Lung (tissue), 12 donors: ENCODE data around the gene MTERF1. TPM values are rescaled to one million over a fixed set of nuclear protein-coding genes. Genes with fewer than 3 reads are reported as not detected.

Source experiments
- ATAC-seq: fragments of 200-7000 bp; cut with Tn5 transposase; one replicate; pipeline ENCODE4 v1.9.1; 2020; ENCODE audit warnings: moderate number of reproducible peaks; ENCODE audit not compliant: insufficient read depth, low FRiP score
- DNase-seq, 3 donors: peaks; one replicate each; pipeline ENCODE4 v3.0.0-alpha.2; 2013 to 2017
- H3K27ac ChIP-seq, 2 donors: one replicate each; pipeline ENCODE4 v1.5.1; 2013; ENCODE audit warnings: mild to moderate bottlenecking in 2 of 2, moderate library complexity in 2 of 2, control low read depth in 1 of 2, inconsistent platforms in 1 of 2, low read depth in 1 of 2, low read length in 1 of 2
- H3K27me3 ChIP-seq, 3 donors: one replicate each; pipeline ENCODE4 v1.5.1; 2013; ENCODE audit warnings: low read length in 2 of 3; ENCODE audit not compliant: control insufficient read depth in 3 of 3, insufficient read depth in 3 of 3
- H3K36me3 ChIP-seq, 4 donors: one replicate each; pipeline ENCODE4 v1.5.1; 2013; ENCODE audit warnings: low read length in 4 of 4, mild to moderate bottlenecking in 1 of 4, moderate library complexity in 1 of 4; ENCODE audit not compliant: control insufficient read depth in 4 of 4, insufficient read depth in 4 of 4
- H3K4me1 ChIP-seq, 5 donors: one replicate each; pipeline ENCODE4 v1.5.1; 2013; ENCODE audit warnings: low read length in 5 of 5, mild to moderate bottlenecking in 2 of 5, moderate library complexity in 1 of 5; ENCODE audit not compliant: control insufficient read depth in 5 of 5, insufficient read depth in 5 of 5
- H3K4me3 ChIP-seq: one replicate; pipeline ENCODE4 v1.5.1; 2013; ENCODE audit warnings: mild to moderate bottlenecking, control low read depth, moderate library complexity
- H3K9ac ChIP-seq, 2 donors: one replicate each; pipeline ENCODE4 v1.5.1; 2013; ENCODE audit warnings: low read length in 2 of 2, control low read depth in 1 of 2; ENCODE audit not compliant: insufficient read depth in 1 of 2
- H3K9me3 ChIP-seq, 4 donors: one replicate each; pipeline ENCODE4 v1.5.1; 2013; ENCODE audit warnings: low read length in 3 of 4, mild to moderate bottlenecking in 1 of 4, moderate library complexity in 1 of 4; ENCODE audit not compliant: control insufficient read depth in 4 of 4, insufficient read depth in 3 of 4
- CTCF ChIP-seq: IDR thresholded peaks from 2 replicates; pipeline ENCODE4 v1.5.1; 2012; ENCODE audit warnings: mild to moderate bottlenecking; ENCODE audit errors: control extremely low read depth, extremely low read depth
- WGBS, 2 donors: extraction: QIAGEN DNeasy Blood & Tissue Kit; methylation state at CpG; one replicate each; pipeline ENCODE4 v1.1.7; 2013; 5-methylcytosine and 5-hydroxymethylcytosine counted together
- polyA plus RNA-seq, 2 donors: library from polyadenylated mRNA; stranded (reverse); fragments of 200-250 nt; gene quantifications; one replicate each; pipeline ENCODE4 v1.2.1, GENCODE V29; 2013
- total RNA-seq, 2 donors: library from RNA; depleted of rRNA in 1 of 2; stranded (reverse); fragments of >200 nt in 1 of 2; gene quantifications; one replicate each; pipeline ENCODE4 v1.2.1, GENCODE V29; 2014 to 2021
- donor health status: control.
- donor health status: control.
- donor health status: Bipolar disorder and iron deficiency.
- donor health status: healthy.
- donor health status: DM: yes; HTN: yes; CAD: no.

MTERF1 gene
- total and polyA plus RNA-seq, 4 donors = 5.5 to 19.3 (median 9.4) TPM

- H3K4me1 ChIP-seq = peaks cover 0 to 3% (median 0%) of the 10 kb centered on the region in 5 donors
- WGBS, 2 donors = 74 to 79% methylated on average over 4 of the region's 4 CpGs
- H3K9ac ChIP-seq = no peak overlapping the region
- DNase-seq = peak in 1 of 3 donors; percentile 10
- no peak for ATAC-seq
- H3K36me3 ChIP-seq = peaks cover 0 to 2% (median 0%) of the 10 kb centered on the region in 4 donors
- H3K4me3 ChIP-seq = no peak overlapping the region
- H3K9me3 ChIP-seq = peaks cover 0 to 5% (median 0%) of the 10 kb centered on the region in 4 donors
- H3K27ac ChIP-seq = no peak overlapping the region
- no peak for TF ChIP-seq CTCF
- no peaks in the 10 kb centered on the region for H3K27me3 ChIP-seq
Measured at GRCh38 chr7:91837397-91838070, 43.0 kb downstream of the MTERF1 start.

- no peak overlapping the region for H3K27ac ChIP-seq
- DNase-seq (peak in 1 of 3 donors; percentile 15), ATAC-seq (no peak)
- TF ChIP-seq CTCF = no peak
- H3K9ac ChIP-seq = no peak overlapping the region
- 58 to 59% methylated on average over 2 of the region's 2 CpGs for WGBS, 2 donors
- peaks cover 0 to 2% (median 0%) of the 10 kb centered on the region in 4 donors for H3K36me3 ChIP-seq
- no peaks in the 10 kb centered on the region for H3K9me3 ChIP-seq
- peaks cover 0 to 3% (median 0%) of the 10 kb centered on the region in 5 donors for H3K4me1 ChIP-seq
- no peak overlapping the region for H3K4me3 ChIP-seq
- no peaks in the 10 kb centered on the region for H3K27me3 ChIP-seq
Measured at GRCh38 chr7:91835826-91836368, 44.6 kb downstream of the MTERF1 start.

- Histone ChIP-seq H3K36me3 (peaks cover 0 to 2% (median 0%) of the 10 kb centered on the region in 4 donors), H3K9me3 (no peaks in the 10 kb centered on the region), H3K9ac (peak overlapping the region in 1 of 2 donors; percentile 13), H3K27ac (no peak overlapping the region), H3K4me1 (peaks cover 0 to 3% (median 0%) of the 10 kb centered on the region in 5 donors), H3K27me3 (no peaks in the 10 kb centered on the region), H3K4me3 (no peak overlapping the region)
- TF ChIP-seq CTCF = no peak
- DNase-seq (peak in 2 of 3 donors; percentile 11 to 38), ATAC-seq (no peak)
- 56 to 69% methylated on average over 2 of the region's 2 CpGs for WGBS, 2 donors
Measured at GRCh38 chr7:91835091-91835825, 45.2 kb downstream of the MTERF1 start.
